Neural cell (in vitro differentiated cells): Measurements from ENCODE around the gene LTBP1.

Experiments
- EZH2 ChIP-seq: fragments of 200-600, 300-800 bp; shearing (Covaris generic), sonication (generic); IDR thresholded peaks from 2 replicates; pipeline ENCODE4 v1.6.1; 2014; ENCODE audit warnings: antibody characterized with exemption, low read length, borderline replicate concordance, mild to moderate bottlenecking; ENCODE audit not compliant: insufficient read depth, poor library complexity, severe bottlenecking
- MXI1 ChIP-seq: fragments of 450-650 bp; conservative IDR thresholded peaks from 2 replicates; pipeline ENCODE4 v1.6.1; 2014; ENCODE audit warnings: antibody characterized with exemption, mild to moderate bottlenecking; ENCODE audit not compliant: poor library complexity, severe bottlenecking
- RAD21 ChIP-seq: fragments of 450-650 bp; conservative IDR thresholded peaks from 2 replicates; pipeline ENCODE4 v1.6.1; 2014; ENCODE audit warnings: antibody characterized with exemption, mild to moderate bottlenecking, moderate library complexity
- REST ChIP-seq: IDR thresholded peaks from 2 replicates; pipeline ENCODE4 v1.6.1; 2012; ENCODE audit warnings: borderline replicate concordance
- TF ChIP-seq, protein P1 (sequence below): fragments of 450-650 bp; IDR thresholded peaks from 2 replicates; pipeline ENCODE4 v1.5.1; 2014; ENCODE audit warnings: antibody characterized with exemption, mild to moderate bottlenecking, moderate library complexity; ENCODE audit not compliant: poor library complexity, severe bottlenecking

- TF ChIP-seq, protein P1, sequence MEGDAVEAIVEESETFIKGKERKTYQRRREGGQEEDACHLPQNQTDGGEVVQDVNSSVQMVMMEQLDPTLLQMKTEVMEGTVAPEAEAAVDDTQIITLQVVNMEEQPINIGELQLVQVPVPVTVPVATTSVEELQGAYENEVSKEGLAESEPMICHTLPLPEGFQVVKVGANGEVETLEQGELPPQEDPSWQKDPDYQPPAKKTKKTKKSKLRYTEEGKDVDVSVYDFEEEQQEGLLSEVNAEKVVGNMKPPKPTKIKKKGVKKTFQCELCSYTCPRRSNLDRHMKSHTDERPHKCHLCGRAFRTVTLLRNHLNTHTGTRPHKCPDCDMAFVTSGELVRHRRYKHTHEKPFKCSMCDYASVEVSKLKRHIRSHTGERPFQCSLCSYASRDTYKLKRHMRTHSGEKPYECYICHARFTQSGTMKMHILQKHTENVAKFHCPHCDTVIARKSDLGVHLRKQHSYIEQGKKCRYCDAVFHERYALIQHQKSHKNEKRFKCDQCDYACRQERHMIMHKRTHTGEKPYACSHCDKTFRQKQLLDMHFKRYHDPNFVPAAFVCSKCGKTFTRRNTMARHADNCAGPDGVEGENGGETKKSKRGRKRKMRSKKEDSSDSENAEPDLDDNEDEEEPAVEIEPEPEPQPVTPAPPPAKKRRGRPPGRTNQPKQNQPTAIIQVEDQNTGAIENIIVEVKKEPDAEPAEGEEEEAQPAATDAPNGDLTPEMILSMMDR, result no peak
- no peak for TF ChIP-seq REST
- TF ChIP-seq MXI1, result no peak
- no peak for TF ChIP-seq EZH2
- no peak for TF ChIP-seq RAD21
Observed at GRCh38 chr2:33365264-33365970, 418.7 kb downstream of the LTBP1 start.
